Inflammatory macrophage treated with lipopolysaccharide for 4 hours (primary cell): ENCODE measurements around the gene C12orf57.
A peak's percentile ranks its signal among the peaks of the same experiment; 100 is the strongest.

Experiments
- DNase-seq: peaks from one replicate; pipeline ENCODE4 v3.0.0-alpha.2; 2020

C12orf57 gene

DNA sequence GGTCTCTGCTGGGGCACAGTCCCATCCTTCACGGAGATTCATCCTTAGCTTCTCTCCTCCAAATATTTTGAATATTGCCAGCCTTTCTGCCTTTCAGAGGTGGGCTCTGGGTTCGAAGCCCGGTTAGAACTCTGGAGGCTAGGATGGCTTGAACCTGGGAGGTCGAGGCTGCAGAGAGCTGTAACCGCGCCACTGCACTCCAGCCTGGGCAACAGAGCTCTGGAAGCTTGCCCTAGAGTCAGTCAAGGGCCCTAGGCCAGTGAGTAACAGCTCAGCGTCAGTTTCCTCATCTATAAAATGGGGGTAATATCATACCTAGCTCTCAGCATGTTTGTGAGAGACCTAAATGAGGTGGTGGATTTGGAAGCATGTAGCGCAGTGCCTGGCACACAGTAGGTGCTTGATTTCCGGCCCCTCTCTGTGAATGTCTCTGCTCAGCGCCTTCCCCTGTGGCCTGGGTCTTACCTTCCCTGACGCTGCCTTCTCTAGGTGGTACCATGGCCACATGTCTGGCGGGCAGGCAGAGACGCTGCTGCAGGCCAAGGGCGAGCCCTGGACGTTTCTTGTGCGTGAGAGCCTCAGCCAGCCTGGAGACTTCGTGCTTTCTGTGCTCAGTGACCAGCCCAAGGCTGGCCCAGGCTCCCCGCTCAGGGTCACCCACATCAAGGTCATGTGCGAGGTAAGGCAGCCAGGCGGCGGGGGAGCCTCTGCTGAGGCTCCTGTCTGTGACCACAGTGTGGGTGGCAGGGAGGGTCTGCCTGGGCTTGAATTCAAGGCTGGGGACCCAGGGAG, 10.7 kb downstream of the C12orf57 start:
- no peak for DNase-seq

GRCh38 chr12:6955108-6956020, 11.5 kb downstream of the C12orf57 start:
- no peak for DNase-seq

GRCh38 chr12:6956021-6956727, 12.4 kb downstream of the C12orf57 start:
- peak; percentile 34 for DNase-seq

DNA sequence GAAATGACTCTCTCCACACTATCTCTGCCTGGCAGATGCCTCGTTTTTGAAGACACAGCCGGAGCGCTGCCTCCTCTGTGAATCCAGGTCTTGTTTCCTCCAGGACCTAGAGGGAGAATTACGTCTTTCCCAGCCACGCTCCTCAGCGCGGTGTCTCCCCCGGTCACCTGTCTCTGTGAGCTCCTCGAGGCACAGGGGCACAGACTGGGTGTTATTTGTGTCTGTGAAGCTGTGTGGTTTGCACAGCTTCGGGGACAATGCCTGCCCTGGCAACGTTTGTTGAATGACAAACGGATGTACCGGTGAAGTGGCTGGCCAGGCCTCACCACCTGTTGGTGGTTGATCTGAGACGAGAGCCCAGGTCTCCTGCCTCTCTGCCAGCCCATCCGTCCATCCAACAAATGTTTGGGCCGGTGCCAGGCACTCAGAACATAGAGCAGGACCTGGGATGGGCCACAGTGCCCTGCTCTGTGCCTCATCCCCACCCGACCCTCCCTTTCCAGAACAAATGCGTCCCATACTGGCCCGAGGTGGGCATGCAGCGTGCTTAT, 13.4 kb downstream of the C12orf57 start:
- no peak for DNase-seq

GRCh38 chr12:6957741-6958608, 14.2 kb downstream of the C12orf57 start:
- DNase-seq, result no peak

GRCh38 chr12:6958609-6959057, 14.8 kb downstream of the C12orf57 start:
- peak; percentile 61 for DNase-seq

DNA sequence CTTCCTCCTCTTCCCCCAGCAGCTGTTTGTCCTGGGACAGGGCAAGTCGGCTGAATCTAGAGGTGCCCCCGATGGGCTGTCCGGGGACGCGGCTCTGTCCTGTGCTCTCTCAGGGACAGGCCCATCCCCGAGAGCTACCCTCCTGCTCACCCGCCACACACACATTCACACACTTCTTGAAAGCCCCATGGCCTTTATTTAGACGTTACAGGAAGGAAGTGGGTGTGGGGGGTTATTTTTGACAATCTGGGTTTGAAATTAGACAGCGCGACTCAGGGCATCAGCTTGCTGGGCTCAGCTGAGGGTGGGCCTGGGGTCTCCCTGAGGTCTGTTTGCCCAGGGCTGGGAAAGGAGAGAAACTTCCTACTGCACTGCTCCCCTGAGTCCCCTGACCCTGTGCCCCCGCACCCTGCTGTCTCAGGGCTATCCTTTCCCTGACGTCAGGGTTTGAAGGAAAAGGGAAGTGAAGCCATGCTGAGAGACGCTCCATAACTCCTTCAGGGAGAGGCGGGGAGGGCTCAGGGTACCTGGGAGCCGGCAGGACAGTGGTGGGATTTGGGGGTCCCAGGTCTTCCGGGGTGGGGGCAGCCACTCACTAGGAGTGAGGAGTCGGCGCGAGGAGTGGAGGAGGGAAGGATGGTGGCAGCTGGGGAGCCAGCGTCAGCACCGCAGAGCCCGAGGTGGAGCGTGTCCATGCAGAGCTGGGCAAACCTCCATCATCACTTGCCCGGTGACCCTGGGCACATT, 15.4 kb downstream of the C12orf57 start:
- peak; percentile 88 for DNase-seq

DNA sequence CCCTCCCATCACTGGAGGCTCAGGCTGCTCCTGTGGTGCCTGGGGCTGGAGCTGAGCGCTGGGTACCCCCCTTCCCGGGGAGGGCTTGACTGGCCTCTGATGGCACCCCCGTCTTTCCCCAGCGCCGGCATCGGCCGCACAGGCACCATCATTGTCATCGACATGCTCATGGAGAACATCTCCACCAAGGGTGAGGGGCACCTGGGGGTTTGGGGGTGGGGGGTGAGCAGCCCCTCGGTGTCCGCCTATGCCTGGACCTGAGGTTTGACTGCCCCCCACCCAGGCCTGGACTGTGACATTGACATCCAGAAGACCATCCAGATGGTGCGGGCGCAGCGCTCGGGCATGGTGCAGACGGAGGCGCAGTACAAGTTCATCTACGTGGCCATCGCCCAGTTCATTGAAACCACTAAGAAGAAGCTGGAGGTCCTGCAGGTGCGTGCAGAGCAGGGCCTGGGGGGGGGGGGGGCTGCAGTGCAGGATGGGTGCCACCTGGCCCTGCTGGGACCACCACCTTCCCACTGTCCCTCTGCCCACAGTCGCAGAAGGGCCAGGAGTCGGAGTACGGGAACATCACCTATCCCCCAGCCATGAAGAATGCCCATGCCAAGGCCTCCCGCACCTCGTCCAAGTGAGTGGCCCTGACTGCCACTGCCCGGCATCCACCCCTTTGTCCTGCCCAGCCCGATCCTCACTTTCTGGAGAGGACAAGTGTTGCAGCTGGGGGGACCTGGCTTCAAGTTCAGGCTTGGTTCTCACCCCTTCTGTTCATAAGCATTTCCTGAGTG, 16.2 kb downstream of the C12orf57 start:
- no peak for DNase-seq

- peak; percentile 65 for DNase-seq
Observed at GRCh38 chr12:6960593-6961277, 16.9 kb downstream of the C12orf57 start.

DNA sequence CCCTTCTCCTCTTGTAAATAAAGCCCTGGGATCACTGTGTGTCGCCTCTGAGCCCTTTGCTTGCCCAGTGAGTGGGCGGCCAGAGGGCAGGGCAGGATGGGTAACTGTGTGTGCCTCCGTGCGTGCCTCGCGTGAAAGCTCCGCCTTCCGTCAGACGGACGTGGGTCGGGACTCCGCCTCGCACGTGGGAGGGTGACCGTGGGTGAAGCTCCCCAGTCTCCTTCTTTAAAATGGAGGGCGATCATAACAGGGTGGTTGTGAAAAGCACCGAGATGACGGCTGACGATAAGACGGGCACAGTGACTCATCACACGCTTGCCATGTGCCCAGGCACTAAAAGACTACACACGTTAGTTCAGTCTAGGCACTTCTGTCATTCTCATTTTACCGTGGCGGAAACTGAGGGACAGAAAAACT, 17.5 kb downstream of the C12orf57 start:
- peak; percentile 96 for DNase-seq

DNA sequence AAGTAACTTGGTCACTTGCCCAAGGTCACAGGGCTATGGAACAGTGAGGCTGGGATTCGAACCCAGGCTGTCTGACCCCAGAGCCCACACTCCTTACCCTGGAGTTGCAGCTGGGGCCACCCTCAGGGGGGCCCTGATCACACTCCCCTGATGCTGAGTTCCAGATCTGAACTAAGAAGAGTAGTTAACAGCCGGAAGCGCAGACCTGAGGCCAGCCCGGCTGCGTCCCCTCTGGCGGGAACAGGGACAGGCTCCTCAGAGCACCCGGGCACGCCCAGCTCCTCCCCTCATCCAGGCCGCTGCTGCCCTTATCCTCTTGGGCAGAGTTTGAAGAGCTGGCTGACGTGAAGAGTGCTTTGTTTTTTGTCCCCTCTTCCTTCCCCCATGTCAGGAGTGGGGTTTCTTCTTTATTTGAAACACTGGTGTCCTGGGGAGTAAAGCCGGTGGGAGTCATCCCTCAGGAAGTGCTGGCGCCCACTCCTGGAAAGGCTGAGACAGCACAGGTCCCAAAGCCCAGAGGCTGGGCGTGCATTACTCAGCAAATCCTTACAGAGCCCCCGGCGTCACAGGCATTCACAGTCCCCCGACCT, 18.0 kb downstream of the C12orf57 start:
- DNase-seq, result peak; percentile 54

GRCh38 chr12:6962285-6963015, 18.6 kb downstream of the C12orf57 start:
- no peak for DNase-seq

DNA sequence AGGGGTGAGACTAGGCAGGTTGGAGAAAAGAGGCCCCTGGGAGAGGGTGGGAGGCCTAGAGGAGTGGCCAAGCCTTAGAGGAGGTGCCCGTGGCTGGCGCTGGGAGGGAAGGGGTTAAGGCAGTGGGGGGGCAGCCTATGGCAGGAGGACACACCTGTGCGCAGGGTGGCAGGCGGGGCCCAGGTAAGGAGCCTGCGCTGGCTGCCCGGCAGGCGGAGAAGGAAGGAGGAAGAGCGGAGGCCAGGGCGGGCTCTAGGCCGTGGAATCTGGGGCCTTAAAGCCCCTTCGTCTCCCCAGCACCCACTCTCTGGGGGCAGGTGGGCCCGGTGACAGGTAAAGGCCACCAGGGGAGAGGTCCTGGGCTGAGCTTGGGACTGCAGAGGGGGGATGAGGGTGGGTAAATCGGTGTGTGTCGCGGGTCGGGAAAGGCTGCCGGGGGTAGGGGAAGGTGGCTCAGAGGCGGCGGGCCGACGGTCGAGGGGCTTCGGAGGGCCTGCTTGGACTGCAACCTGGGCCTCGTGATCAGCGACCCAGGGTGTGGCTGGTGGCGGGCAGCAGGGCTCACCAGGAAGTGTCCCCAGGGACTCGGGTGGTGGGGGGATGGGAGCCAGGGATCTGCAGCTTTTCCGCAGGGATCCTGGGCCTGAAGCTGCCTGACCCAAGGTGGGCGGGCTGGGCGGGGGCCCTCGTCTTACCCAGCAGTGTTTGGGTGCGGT, 19.4 kb downstream of the C12orf57 start:
- no peak for DNase-seq

GRCh38 chr12:6963791-6964413, 20.1 kb downstream of the C12orf57 start:
- DNase-seq, result no peak

DNA sequence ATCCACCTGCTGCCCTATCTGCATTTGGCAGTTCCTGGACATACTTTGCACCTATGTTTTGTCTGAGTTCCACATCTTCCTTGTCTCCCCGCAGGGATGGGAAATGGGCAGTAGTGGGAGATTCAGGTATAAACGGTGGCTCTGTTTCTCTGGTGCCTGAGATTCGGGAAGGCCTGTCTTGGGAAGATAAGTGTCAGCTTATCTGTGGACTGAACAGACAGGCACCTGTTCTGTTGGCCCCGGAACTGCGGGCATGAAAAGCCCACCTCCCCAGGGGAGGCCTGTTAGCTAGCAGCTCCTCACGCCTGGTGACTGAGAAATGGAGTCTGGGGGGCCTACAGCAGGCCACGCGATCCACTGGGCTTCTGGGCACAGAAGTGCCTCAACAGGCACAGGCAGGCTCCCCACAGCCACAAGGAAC, 20.8 kb downstream of the C12orf57 start:
- DNase-seq, result no peak

GRCh38 chr12:6965026-6965661, 21.3 kb downstream of the C12orf57 start:
- DNase-seq, result peak; percentile 90

GRCh38 chr12:6965714-6966113, 21.9 kb downstream of the C12orf57 start:
- no peak for DNase-seq
